HepG2 (cell line): ENCODE data around the gene STIM1. TPM values are rescaled to one million over a fixed set of nuclear protein-coding genes. Genes with fewer than 3 reads are reported as not detected.

Source experiments
- BORCS8-MEF2B ChIP-seq: sonication (generic); formaldehyde crosslinking; IDR thresholded peaks from 2 replicates; pipeline ENCODE4 v1.8.0; 2022; ENCODE audit warnings: mild to moderate bottlenecking, missing genetic modification reagents
- BRCA1 ChIP-seq: sonication (generic); formaldehyde crosslinking; IDR thresholded peaks from 2 replicates; pipeline ENCODE4 v1.4.0; 2020; ENCODE audit warnings: missing genetic modification reagents
- DNMT3B ChIP-seq: conservative IDR thresholded peaks from 2 replicates; pipeline ENCODE4 v1.6.1; 2016; ENCODE audit warnings: missing biosample characterization, control low read depth
- ERF ChIP-seq: IDR thresholded peaks from 2 replicates; pipeline ENCODE4 v1.6.1; 2018; ENCODE audit warnings: missing biosample characterization, missing genetic modification reagents
- FOSL1 ChIP-seq: sonication (generic); formaldehyde crosslinking; IDR thresholded peaks from 2 replicates; pipeline ENCODE4 v1.9.0; 2021; ENCODE audit warnings: missing genetic modification reagents, borderline replicate concordance
- HMGXB4 ChIP-seq, 2 experiments: sonication (generic) in 1 of 2; formaldehyde crosslinking in 1 of 2; IDR thresholded peaks; 2 replicates each; pipeline versions ENCODE4 v1.4.0 to v1.6.1; 2018 to 2020; ENCODE audit warnings: missing genetic modification reagents in 2 of 2, borderline replicate concordance in 1 of 2, low read depth in 1 of 2, mild to moderate bottlenecking in 1 of 2, missing biosample characterization in 1 of 2
- JUND ChIP-seq: sonication (generic); formaldehyde crosslinking; IDR thresholded peaks from 2 replicates; pipeline ENCODE4 v1.8.0; 2022; ENCODE audit warnings: mild to moderate bottlenecking, missing genetic modification reagents
- MBD4 ChIP-seq: IDR thresholded peaks from 2 replicates; pipeline ENCODE4 v1.6.1; 2012; ENCODE audit warnings: low read length, inconsistent platforms, borderline replicate concordance
- MTA3 ChIP-seq: sonication (generic); formaldehyde crosslinking; IDR thresholded peaks from 2 replicates; pipeline ENCODE4 v1.4.0; 2020; ENCODE audit warnings: missing genetic modification reagents
- RBFOX2 ChIP-seq: fragments of 200-400 bp; formaldehyde crosslinking; IDR thresholded peaks from 2 replicates; pipeline ENCODE4 v1.6.1; 2017; ENCODE audit warnings: low read depth, mild to moderate bottlenecking, low read length
- SIX4 ChIP-seq: sonication (generic); formaldehyde crosslinking; IDR thresholded peaks from 2 replicates; pipeline ENCODE4 v1.4.0; 2020; ENCODE audit warnings: missing genetic modification reagents
- TBX2 ChIP-seq: sonication (generic); formaldehyde crosslinking; IDR thresholded peaks from 2 replicates; pipeline ENCODE4 v1.5.0; 2020; ENCODE audit warnings: missing genetic modification reagents, mild to moderate bottlenecking, borderline replicate concordance
- TCF12 ChIP-seq, 2 experiments: fragments of 450-650 bp in 1 of 2; sonication (generic) in 1 of 2; formaldehyde crosslinking in 1 of 2; IDR thresholded peaks; 2 replicates each; pipeline versions ENCODE4 v1.6.1 to v1.8.0; 2017 to 2022; ENCODE audit warnings: antibody characterized with exemption in 1 of 2, mild to moderate bottlenecking in 1 of 2, missing genetic modification reagents in 1 of 2, moderate library complexity in 1 of 2
- YEATS4 ChIP-seq: sonication (generic); formaldehyde crosslinking; IDR thresholded peaks from 2 replicates; pipeline ENCODE4 v1.4.0; 2020; ENCODE audit warnings: missing genetic modification reagents, borderline replicate concordance
- ZBED4 ChIP-seq: sonication (generic); formaldehyde crosslinking; IDR thresholded peaks from 2 replicates; pipeline ENCODE4 v1.4.0; 2020; ENCODE audit warnings: missing genetic modification reagents, borderline replicate concordance
- ZBTB7B ChIP-seq: sonication (generic); formaldehyde crosslinking; IDR thresholded peaks from 2 replicates; pipeline ENCODE4 v1.4.0; 2020; ENCODE audit warnings: missing genetic modification reagents
- ZMYM4 ChIP-seq: sonication (generic); formaldehyde crosslinking; IDR thresholded peaks from 2 replicates; pipeline ENCODE4 v1.8.1; 2023; ENCODE audit warnings: mild to moderate bottlenecking, missing genetic modification reagents
- ZNF580 ChIP-seq: IDR thresholded peaks from 2 replicates; pipeline ENCODE4 v1.6.1; 2016; ENCODE audit warnings: low read depth, borderline replicate concordance
- ZNF770 ChIP-seq: sonication (generic); formaldehyde crosslinking; IDR thresholded peaks from 2 replicates; pipeline ENCODE4 v1.5.0; 2020; ENCODE audit warnings: mild to moderate bottlenecking, missing genetic modification reagents
- polyA plus RNA-seq, 8 experiments: library from polyadenylated mRNA; depleted of rRNA in 3 of 8; stranded (reverse) in 7 of 8; unstranded in 1 of 8; fragments of >200 nt; fragmentation: Illumina TruSeq in 4 of 8; extraction: Trizol in 4 of 8; gene quantifications; 2 replicates each; pipeline versions ENCODE4 v1.2.1 to v1.2.3, GENCODE V29; 2011 to 2016; ENCODE audit warnings: low read depth in 4 of 8, missing spikeins in 1 of 8, mixed read lengths in 1 of 8; ENCODE audit not compliant: insufficient read depth in 1 of 8
- total RNA-seq, 5 experiments: library from RNA; depleted of rRNA; stranded (reverse); fragments of >200 nt; fragmentation: Illumina TruSeq; extraction: Trizol; gene quantifications; 2 replicates each; pipeline ENCODE4 v1.2.3, GENCODE V29; 2016; ENCODE audit warnings: low read depth in 1 of 5

Gene STIM1
- total and polyA plus RNA-seq, 2 of the 13 experiments (the other 11 are each of a cell fraction or from before 2014, with no cell fraction given) = 19.2 to 28.5 TPM

GRCh38 chr11:4094348-4095291 lies 239.2 kb downstream of the STIM1 start, which contains the start of gene RRM1 (continued):
- no peak for TF ChIP-seq MBD4
- TF ChIP-seq ZBED4 (CRISPR knock-in tag) = peak; percentile 77; the same call in 1 of the 2 replicates
- TF ChIP-seq ERF = peak; percentile 92
- peak; percentile 74 for TF ChIP-seq YEATS4 (CRISPR knock-in tag)
- peak; percentile 85 for TF ChIP-seq ZBTB7B
- TF ChIP-seq ZMYM4 (CRISPR knock-in tag) = peak; percentile 95
- TF ChIP-seq FOSL1 = no peak
- peak; percentile 83 for TF ChIP-seq TBX2 (CRISPR knock-in tag)
- peak; percentile 65 to 78; a peak in 3 of 4 replicates for TF ChIP-seq HMGXB4 (CRISPR knock-in tag; IDR thresholded peaks at IDR 0.05; ENCODE audit: borderline replicate concordance in 1 of 2, low read depth in 1 of 2)
- peak; percentile 83; the same call in 1 of the 2 replicates for TF ChIP-seq ZNF580 (CRISPR knock-in tag)
- no peak for TF ChIP-seq BRCA1 (CRISPR knock-in tag)
- peak; percentile 53; the same call in 1 of the 2 replicates for TF ChIP-seq RBFOX2
- TF ChIP-seq SIX4 (CRISPR knock-in tag) = peak; percentile 86
- TF ChIP-seq TCF12 (IDR thresholded peaks at IDR 0.05) = no peak
- TF ChIP-seq TCF12 (CRISPR knock-in tag; IDR thresholded peaks at IDR 0.05) = 0 out of 2 replicates have a peak, but pooled peaks have one; percentile 43
- peak; percentile 84 for TF ChIP-seq BORCS8-MEF2B
- 0 out of 2 replicates have a peak, but pooled peaks have one; percentile 54 for TF ChIP-seq DNMT3B (CRISPR knock-in tag)
- TF ChIP-seq JUND (CRISPR knock-in tag) = peak; percentile 45; the same call in 1 of the 2 replicates
- TF ChIP-seq ZNF770 (CRISPR knock-in tag) = peak; percentile 61; the same call in 1 of the 2 replicates
- TF ChIP-seq MTA3 (CRISPR knock-in tag) = no peak
